Smooth muscle cell (in vitro differentiated cells): ENCODE results near the gene FLNC. TPM values are rescaled to one million over a fixed set of nuclear protein-coding genes. Genes with fewer than 3 reads are reported as not detected.

Experiments
- DNase-seq: peaks from one replicate; lab custom pipeline; 2025; ENCODE audit not compliant: unreplicated experiment; lab: John Stamatoyannopoulos, UW
- H2AFZ ChIP-seq: fragments of 200-600 bp; sonication (generic); 2 replicates; pipeline ENCODE4 v1.6.0; 2016; ENCODE audit warnings: antibody characterized with exemption, low read depth, mild to moderate bottlenecking
- H3F3A ChIP-seq: fragments of 200-600 bp; sonication (generic); 2 replicates; pipeline ENCODE4 v1.6.0; 2017; ENCODE audit warnings: antibody characterized with exemption, low read depth
- H3K27ac ChIP-seq: fragments of 200-600 bp; sonication (generic); 2 replicates; pipeline ENCODE4 v1.5.1; 2016; ENCODE audit warnings: low read depth, mild to moderate bottlenecking
- H3K27me3 ChIP-seq: fragments of 200-600 bp; sonication (generic); 2 replicates; pipeline ENCODE4 v1.6.1; 2016; ENCODE audit warnings: low read depth, mild to moderate bottlenecking
- H3K36me3 ChIP-seq: fragments of 200-600 bp; sonication (generic); 2 replicates; pipeline ENCODE4 v1.5.1; 2016; ENCODE audit warnings: low read depth
- H3K4me1 ChIP-seq: fragments of 200-600 bp; sonication (generic); 2 replicates; pipeline ENCODE4 v1.5.1; 2016; ENCODE audit warnings: low read depth
- H3K4me2 ChIP-seq: fragments of 200-600 bp; sonication (generic); 2 replicates; pipeline ENCODE4 v1.6.0; 2016; ENCODE audit warnings: mild to moderate bottlenecking
- H3K4me3 ChIP-seq: fragments of 200-600 bp; sonication (generic); 2 replicates; pipeline ENCODE4 v1.5.1; 2016; ENCODE audit warnings: mild to moderate bottlenecking
- H3K79me2 ChIP-seq: fragments of 200-600 bp; sonication (generic); 2 replicates; pipeline ENCODE4 v1.6.0; 2016; ENCODE audit warnings: low read depth, mild to moderate bottlenecking
- H3K9ac ChIP-seq: fragments of 200-600 bp; sonication (generic); 2 replicates; pipeline ENCODE4 v1.6.0; 2016; ENCODE audit warnings: low read depth
- H3K9me3 ChIP-seq: fragments of 200-600 bp; sonication (generic); replicated peaks from 2 replicates; pipeline ENCODE4 v1.5.1; 2016; ENCODE audit warnings: low read depth
- H4K20me1 ChIP-seq: fragments of 200-600 bp; sonication (generic); 2 replicates; pipeline ENCODE4 v1.6.0; 2016; ENCODE audit warnings: low read depth
- CTCF ChIP-seq: fragments of 200-600 bp; sonication (generic); IDR thresholded peaks from 2 replicates; pipeline ENCODE4 v1.5.1; 2017; ENCODE audit warnings: borderline replicate concordance, mild to moderate bottlenecking, antibody characterized with exemption; ENCODE audit not compliant: insufficient read depth, poor library complexity, severe bottlenecking
- WGBS: methylation state at CpG from one replicate; pipeline ENCODE4 v1.1.7; 2016; ENCODE audit warnings: low lambda C conversion rate; 5-methylcytosine and 5-hydroxymethylcytosine counted together
- polyA plus RNA-seq: library from polyadenylated mRNA; unstranded; fragments of >200 nt; fragmentation: Nextera tagmentation; extraction: Ambion mirVana; gene quantifications from 2 replicates; pipeline ENCODE4 v1.2.1, GENCODE V29; 2016
- total RNA-seq: library from RNA; depleted of rRNA; stranded (reverse); fragments of >200 nt; gene quantifications from 2 replicates; pipeline ENCODE4 v1.2.3, GENCODE V29; 2014

The FLNC gene
- total and polyA plus RNA-seq, 2 experiments from 2014 or later = 31.7 to 34.2 TPM

GRCh38 chr7:128829391-128830166 is 627 bp upstream of the FLNC start:
- H3K79me2 ChIP-seq = peaks cover 3% of the 10 kb centered on the region
- H3K9ac ChIP-seq = peak overlapping the region; percentile 71
- TF ChIP-seq CTCF = no peak
- peaks cover 56% of the 10 kb centered on the region for H3K4me1 ChIP-seq
- WGBS = 7% methylated on average over 11 of the region's 13 CpGs
- H3K27me3 ChIP-seq = no peaks in the 10 kb centered on the region
- no peak overlapping the region for H2AFZ ChIP-seq
- peak overlapping the region; percentile 91 for H3K4me2 ChIP-seq
- peaks cover 23% of the 10 kb centered on the region for H3F3A ChIP-seq
- peak overlapping the region; percentile 81 for H3K4me3 ChIP-seq
- H4K20me1 ChIP-seq = peaks cover 32% of the 10 kb centered on the region
- peak; percentile 23 for DNase-seq
- H3K36me3 ChIP-seq = no peaks in the 10 kb centered on the region
- no peaks in the 10 kb centered on the region for H3K9me3 ChIP-seq
- peak overlapping the region; percentile 89 for H3K27ac ChIP-seq

GRCh38 chr7:128831178-128831993 is 1.2 kb downstream of the FLNC start:
- 2% methylated on average over 15 of the region's 33 CpGs for WGBS
- Histone ChIP-seq H3K4me3 (peak overlapping the region; percentile 81), H4K20me1 (peaks cover 48% of the 10 kb centered on the region), H3K4me1 (peaks cover 56% of the 10 kb centered on the region), H3K27me3 (no peaks in the 10 kb centered on the region), H3K79me2 (peaks cover 3% of the 10 kb centered on the region), H3K9me3 (no peaks in the 10 kb centered on the region), H3F3A (peaks cover 23% of the 10 kb centered on the region), H3K4me2 (peak overlapping the region; percentile 91), H3K9ac (peak overlapping the region; percentile 83), H3K36me3 (no peaks in the 10 kb centered on the region), H3K27ac (peak overlapping the region; percentile 50), H2AFZ (peak overlapping the region; percentile 6)
- no peak for TF ChIP-seq CTCF
- peak; percentile 37 for DNase-seq

- peak overlapping the region; percentile 83 for H3K9ac ChIP-seq
- TF ChIP-seq CTCF = no peak
- H3K27me3 ChIP-seq = no peaks in the 10 kb centered on the region
- H3K27ac ChIP-seq = peak overlapping the region; percentile 50
- no peak overlapping the region for H2AFZ ChIP-seq
- peak overlapping the region; percentile 81 for H3K4me3 ChIP-seq
- H3K79me2 ChIP-seq = peaks cover 3% of the 10 kb centered on the region
- no peaks in the 10 kb centered on the region for H3K9me3 ChIP-seq
- peak overlapping the region; percentile 91 for H3K4me2 ChIP-seq
- H3K4me1 ChIP-seq = peaks cover 56% of the 10 kb centered on the region
- peaks cover 18% of the 10 kb centered on the region for H3F3A ChIP-seq
- peaks cover 56% of the 10 kb centered on the region for H4K20me1 ChIP-seq
- WGBS = 2% methylated on average over 21 of the region's 22 CpGs
- H3K36me3 ChIP-seq = no peaks in the 10 kb centered on the region
- peak; percentile 38 for DNase-seq
Observed at GRCh38 chr7:128831994-128832879, 2.0 kb downstream of the FLNC start.
